Measurements from ENCODE around the gene CTBP2.

CTBP2 gene

GRCh38 chr10:124962421-124962820 lies 197.9 kb downstream of the CTBP2 start:
- no peak for DNase-seq (ENCODE audit: low read depth)
- H3K4me3 ChIP-seq (ENCODE audit: control insufficient read depth, low read depth, low read length): no peak overlapping the region

GRCh38 chr10:124961248-124961570 lies 199.2 kb downstream of the CTBP2 start:
- DNase-seq (ENCODE audit: low read depth): no peak
- no peak for TF ChIP-seq CTCF (IDR thresholded peaks at IDR 0.05; ENCODE audit: control insufficient read depth, insufficient read depth, low read depth, low read length, missing control alignments)
- H3K4me3 ChIP-seq (ENCODE audit: control insufficient read depth, low read depth, low read length): no peak overlapping the region

More at GRCh38 chr10:124962421-124962820, 197.9 kb downstream of the CTBP2 start:
- TF ChIP-seq CTCF (IDR thresholded peaks at IDR 0.05; ENCODE audit: control insufficient read depth, insufficient read depth, low read depth, low read length, missing control alignments): no peak

- TF ChIP-seq CTCF (IDR thresholded peaks at IDR 0.05; ENCODE audit: control insufficient read depth, insufficient read depth, low read depth, low read length, missing control alignments): no peak
- DNase-seq (ENCODE audit: low read depth): no peak
- H3K4me3 ChIP-seq (ENCODE audit: control insufficient read depth, low read depth, low read length): no peak overlapping the region
Measured at GRCh38 chr10:124959564-124959963, 200.8 kb downstream of the CTBP2 start.

- DNase-seq (ENCODE audit: low read depth): no peak
- no peak for TF ChIP-seq CTCF (IDR thresholded peaks at IDR 0.05; ENCODE audit: control insufficient read depth, insufficient read depth, low read depth, low read length, missing control alignments)
- H3K4me3 ChIP-seq (ENCODE audit: control insufficient read depth, low read depth, low read length): no peak overlapping the region
Measured at GRCh38 chr10:124957404-124957947, 202.9 kb downstream of the CTBP2 start.

- TF ChIP-seq CTCF (IDR thresholded peaks at IDR 0.05; ENCODE audit: control insufficient read depth, insufficient read depth, low read depth, low read length, missing control alignments): no peak
- no peak for DNase-seq (ENCODE audit: low read depth)
- no peak overlapping the region for H3K4me3 ChIP-seq (ENCODE audit: control insufficient read depth, low read depth, low read length)
Measured at GRCh38 chr10:124956764-124957163, 203.6 kb downstream of the CTBP2 start.

GRCh38 chr10:124955868-124956267 lies 204.5 kb downstream of the CTBP2 start:
- H3K4me3 ChIP-seq (ENCODE audit: control insufficient read depth, low read depth, low read length): no peak overlapping the region
- no peak for TF ChIP-seq CTCF (IDR thresholded peaks at IDR 0.05; ENCODE audit: control insufficient read depth, insufficient read depth, low read depth, low read length, missing control alignments)
- DNase-seq (ENCODE audit: low read depth): no peak

- DNase-seq (ENCODE audit: low read depth): no peak
- no peak for TF ChIP-seq CTCF (IDR thresholded peaks at IDR 0.05; ENCODE audit: control insufficient read depth, insufficient read depth, low read depth, low read length, missing control alignments)
- no peak overlapping the region for H3K4me3 ChIP-seq (ENCODE audit: control insufficient read depth, low read depth, low read length)
Measured at GRCh38 chr10:124955243-124955642, 205.1 kb downstream of the CTBP2 start.
